SK-N-MC (cell line): ENCODE measurements around the gene PEX14.

Source experiments
- EZH2 ChIP-seq: fragments of 200-600 bp; sonication (generic); IDR thresholded peaks from one replicate; pipeline ENCODE4 v1.6.1; 2017; ENCODE audit warnings: antibody characterized with exemption
- FOXP2 ChIP-seq: optimal IDR thresholded peaks from 2 replicates; pipeline ENCODE3; 2011; ENCODE audit warnings: mild to moderate bottlenecking, moderate library complexity; ENCODE audit not compliant: insufficient read depth; ENCODE audit errors: extremely low read length, control extremely low read depth
- POLR2AphosphoS5 ChIP-seq: IDR thresholded peaks from 2 replicates; pipeline ENCODE4 v1.6.1; 2012; ENCODE audit warnings: mild to moderate bottlenecking, low read depth, low read length, borderline replicate concordance

GRCh38 chr1:10606064-10606463, 131.3 kb downstream of the PEX14 start:
- TF ChIP-seq POLR2AphosphoS5: no peak
- no peak for TF ChIP-seq EZH2
- TF ChIP-seq FOXP2: no peak
